HuH-7 (cell line): ENCODE results near the gene KLHL30.

Experiments used
- DNase-seq: peaks from one replicate; pipeline ENCODE4 v3.0.0; 2011; ENCODE audit warnings: low spot score

The KLHL30 gene

DNA sequence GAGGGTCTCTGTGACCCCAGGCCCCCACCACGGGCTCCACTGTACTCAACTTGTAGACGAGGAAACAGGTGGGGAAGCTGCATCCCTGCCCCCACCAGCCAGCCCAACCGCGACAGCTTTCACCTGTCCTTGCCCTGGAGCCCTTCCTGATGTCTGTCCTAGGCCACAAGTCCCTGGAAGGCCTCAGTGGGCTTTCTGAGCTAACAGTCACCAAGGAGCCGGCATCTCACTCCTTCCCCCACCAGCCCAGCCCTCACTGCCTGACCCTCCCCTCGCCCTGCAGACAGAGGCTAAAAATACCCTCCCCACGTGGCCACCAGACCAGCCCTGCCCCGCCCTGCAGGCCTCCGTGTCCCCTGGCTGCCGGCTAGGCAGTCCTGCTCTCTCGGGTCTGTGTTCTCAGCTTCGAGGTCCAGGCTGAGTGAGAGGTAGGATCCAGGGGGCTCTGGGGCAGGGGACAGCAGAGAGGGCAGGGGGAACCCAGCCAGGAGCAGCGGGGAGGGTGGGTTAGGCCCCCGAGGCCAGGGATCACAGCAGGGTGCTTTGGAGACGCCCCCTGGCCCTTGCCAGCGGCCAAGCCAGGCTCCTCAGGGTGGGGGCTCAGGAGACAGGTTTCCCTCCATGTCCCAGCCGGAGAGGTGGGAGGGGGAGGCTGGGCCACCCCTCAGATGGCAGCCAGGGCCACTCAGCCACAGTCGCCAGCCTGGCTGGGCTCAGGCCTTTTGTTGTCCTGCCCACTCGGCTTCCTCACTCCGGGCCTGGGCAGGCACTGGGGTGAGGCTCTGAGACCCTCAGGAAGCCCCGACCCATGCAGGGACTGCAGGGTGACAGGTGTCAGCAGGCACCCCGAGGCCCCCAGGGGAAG, at the start of gene KLHL30:
Gene KLHL30 (plus strand): TSS at position 338 of the 865 bp plus-strand sequence. CDS start 2,087 bp downstream, outside the sequence.
- DNase-seq, result no peak

DNA sequence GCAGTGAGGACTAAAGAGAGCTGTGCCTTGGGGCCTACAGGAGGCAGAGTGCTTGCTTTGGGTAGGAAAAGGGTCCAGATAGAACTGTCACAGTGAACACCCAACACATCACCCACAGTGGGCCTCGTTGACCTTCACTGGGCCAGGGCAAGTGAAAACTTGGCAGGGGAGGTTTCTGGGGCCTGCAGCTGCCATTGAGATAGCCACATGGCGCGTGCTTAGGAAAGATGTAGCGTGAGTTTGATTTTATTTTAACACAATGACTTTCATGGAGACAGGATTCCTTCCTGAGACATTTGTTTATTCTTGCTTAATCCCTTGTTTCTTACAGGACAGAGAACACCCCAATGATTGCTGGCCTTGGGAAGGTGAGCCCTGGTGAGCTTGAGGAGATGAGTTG, 47.6 kb upstream of the KLHL30 start:
- no peak for DNase-seq

GRCh38 chr2:238091436-238092060, 46.9 kb upstream of the KLHL30 start:
- no peak for DNase-seq

DNA sequence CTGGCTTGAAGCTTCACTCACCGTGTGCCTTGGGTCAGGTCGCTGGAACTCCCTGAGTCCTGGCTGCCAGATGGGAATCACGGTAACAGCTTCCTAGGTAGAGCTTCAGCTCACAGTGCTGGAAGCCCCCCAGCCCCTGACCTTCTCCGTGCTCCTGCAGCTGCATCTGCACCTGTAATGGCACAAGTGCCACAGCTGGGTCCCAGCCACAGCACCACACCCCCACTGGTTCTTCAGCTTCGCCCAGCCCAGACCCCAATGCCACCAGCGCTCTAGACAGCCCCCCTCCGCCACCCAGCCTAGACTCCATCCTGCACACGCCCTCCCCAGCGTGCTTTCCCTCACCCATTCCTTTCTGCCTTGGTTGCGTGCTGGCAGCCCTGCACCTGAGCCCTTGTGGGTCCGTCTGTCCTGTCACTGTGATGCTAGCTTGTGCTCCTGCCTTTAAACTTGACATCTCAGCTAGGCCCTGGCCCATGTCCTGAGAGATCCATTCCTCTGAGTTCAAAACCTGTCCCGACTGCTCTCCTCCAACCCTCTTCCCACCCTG, 45.9 kb upstream of the KLHL30 start:
- DNase-seq, result no peak

- no peak for DNase-seq
Observed at GRCh38 chr2:238093181-238094140, 45.0 kb upstream of the KLHL30 start.

- DNase-seq, result no peak
Observed at GRCh38 chr2:238094438-238095022, 43.9 kb upstream of the KLHL30 start.

DNA sequence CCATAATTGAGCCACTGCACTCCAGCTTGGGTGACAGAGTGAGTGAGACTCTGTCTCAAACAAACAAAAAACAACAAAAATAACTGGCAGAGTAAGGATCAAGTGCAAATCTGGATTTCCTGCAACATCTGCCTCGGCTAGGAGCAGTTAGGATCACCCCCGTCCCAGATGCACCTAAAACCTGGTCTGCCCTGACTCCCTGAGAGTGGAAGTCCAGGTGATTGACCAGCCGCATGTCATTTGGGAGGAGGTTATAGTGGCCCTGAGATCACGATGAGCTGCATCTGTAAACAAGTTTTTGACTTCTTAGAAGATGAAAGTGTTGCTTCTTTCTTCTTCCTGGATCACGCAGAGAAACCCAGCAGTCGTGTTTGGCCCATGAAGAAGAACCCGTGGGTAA, 43.3 kb upstream of the KLHL30 start:
- DNase-seq, result no peak

GRCh38 chr2:238096311-238097011, 42.0 kb upstream of the KLHL30 start:
- no peak for DNase-seq

DNA sequence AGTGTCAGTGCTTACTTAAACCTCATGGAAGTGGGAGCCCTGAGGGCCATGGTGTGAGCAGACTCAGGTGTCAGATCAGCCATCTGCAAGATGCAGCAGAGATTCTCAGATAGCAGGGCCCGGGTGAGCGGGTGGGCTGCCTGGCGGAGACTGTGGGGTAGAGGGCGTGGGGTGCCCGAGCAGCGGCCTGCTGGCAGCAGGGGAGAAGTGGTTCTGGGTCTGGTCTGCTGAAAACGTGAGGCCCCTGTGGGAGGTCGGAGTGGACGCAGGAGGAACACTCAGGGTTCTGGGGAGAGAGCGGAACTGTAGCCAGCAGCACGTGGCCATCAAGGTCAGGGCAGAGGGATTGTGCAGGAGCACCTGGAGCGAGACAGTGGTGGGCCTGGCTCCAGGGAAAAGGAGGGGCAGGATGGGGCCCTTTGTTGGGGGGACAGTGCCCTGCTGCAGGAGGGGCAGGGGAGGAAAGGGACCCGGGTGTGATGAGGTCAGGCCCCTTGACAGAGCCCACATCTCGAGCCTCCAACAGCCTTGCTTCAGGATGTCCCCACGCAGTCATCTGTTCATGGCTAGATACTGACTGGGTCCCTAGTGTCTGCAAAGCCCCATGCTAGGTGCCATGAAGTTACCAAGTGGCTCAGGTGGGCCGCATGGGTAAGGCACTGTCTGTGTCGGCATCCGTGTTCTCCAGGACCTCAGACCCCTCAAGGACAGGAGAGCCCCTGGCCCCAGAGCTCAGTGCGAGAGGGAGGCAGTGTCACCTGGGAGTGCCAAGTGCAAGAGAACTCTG, 41.1 kb upstream of the KLHL30 start:
- no peak for DNase-seq

GRCh38 chr2:238097988-238098871, 40.2 kb upstream of the KLHL30 start:
- peak; percentile 81 for DNase-seq

- DNase-seq, result no peak
Observed at GRCh38 chr2:238098901-238099713, 39.4 kb upstream of the KLHL30 start.

DNA sequence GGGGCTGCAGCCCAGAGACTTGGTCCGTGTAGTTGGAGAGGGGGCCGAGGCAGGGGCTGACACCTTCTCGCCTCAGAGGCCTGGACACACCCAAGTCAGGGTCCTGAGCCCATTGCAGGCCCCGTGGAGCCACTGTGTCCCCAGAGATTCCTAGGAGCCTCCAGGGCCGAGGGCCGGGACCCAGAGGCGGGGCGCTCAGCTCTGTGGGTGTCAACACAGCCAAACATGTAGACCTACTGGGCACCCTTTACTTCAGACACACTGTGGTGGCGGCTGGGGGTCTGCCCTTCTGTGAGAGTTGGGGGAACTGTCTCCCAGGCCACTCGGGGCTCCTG, 38.8 kb upstream of the KLHL30 start:
- DNase-seq, result no peak

- DNase-seq, result no peak
Observed at GRCh38 chr2:238100049-238100820, 38.2 kb upstream of the KLHL30 start, which contains the start of gene ESPNL. ESPNL (plus strand) TSS chr2:238100340; CDS start chr2:238100420, 80 bp downstream.

DNA sequence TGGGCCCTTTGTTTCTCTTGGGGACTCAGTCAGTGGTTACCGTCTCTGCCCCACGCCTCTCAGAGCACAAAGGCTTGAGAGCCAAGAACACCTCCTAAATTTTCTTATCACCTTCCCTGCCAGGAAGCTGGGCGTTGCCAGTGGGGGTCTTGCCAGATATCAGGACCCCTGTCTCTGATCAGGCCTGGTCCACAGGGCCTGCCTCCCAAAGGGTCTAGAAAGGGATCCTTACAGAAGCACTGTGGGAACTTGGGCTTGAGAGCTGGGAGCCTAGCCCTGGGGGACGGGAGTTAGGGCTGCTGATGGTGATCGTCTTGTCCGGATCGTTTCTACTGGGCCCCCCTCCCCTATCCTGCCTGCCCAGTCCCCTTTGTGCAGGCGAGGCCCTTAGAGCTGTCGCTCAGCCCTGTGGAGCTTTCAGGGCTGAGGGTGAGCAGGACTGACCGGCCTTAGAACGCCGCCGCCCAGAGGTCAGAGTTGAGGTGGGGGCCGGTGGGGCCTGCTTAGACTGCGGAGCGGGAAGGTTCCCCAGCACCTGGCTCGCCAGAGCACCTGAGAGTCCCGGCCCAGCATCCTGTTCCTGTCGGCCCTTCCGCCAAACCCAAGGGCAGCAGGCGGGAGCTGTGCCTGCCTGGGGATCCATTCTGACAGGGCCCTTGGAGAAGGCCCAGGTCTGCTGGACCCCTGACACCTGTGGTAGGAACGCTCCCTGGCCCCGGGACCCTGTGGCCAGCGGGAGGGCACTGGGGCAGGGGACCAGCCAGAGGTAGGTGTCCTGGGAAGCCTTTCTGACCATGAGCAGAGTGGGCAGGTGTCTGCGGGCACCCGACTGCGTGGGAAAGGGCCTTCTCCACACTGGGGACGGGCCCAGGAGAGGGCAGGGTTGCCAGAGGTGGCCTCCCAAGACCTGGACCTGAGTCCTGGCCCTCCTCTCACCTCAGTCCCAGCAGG, 37.4 kb upstream of the KLHL30 start:
- no peak for DNase-seq

DNA sequence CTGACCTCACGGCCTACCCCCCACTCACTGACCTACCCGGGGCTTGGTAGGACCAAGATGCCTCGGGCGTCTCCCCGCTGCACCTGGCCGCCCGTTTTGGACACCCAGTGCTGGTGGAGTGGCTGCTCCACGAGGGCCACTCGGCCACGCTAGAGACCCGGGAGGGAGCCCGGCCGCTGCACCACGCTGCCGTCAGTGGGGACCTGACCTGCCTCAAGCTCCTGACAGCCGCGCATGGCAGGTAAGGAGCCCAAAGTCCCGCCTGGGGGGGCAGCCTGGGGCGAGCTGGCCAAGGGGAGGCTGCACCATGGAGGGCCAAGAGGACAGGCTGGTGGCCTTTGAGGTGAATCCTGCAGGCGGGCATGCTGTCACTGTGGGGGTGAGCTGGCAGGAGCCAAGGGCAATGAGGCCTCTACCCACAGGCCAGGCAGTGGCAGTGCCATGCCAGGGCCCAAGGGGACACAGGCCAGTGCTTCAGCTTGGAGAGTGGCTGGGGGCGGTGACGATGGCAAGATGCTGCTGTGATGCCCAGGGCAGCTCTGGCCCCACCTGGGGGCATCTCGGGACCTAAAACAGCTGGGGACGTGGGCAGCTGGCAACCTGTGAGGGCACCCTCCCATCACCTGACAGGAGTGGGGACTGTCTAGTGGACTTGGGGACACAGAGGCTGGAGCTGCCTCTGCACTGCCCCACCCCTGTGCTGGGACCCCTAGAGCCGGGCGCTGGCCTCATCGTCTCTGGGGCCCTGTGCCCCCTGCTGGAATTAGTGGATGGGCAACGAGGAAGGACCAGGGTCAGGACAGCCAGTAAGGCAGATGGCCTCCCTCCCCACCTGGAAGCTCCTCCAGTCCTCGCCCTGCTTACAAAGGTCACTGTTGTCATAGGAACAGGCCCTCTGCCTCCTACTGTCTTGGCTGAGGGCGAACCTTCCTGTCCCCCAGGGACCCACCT, 36.3 kb upstream of the KLHL30 start:
- DNase-seq, result no peak
